IPS DF 4.7 (cell line): ENCODE measurements around the gene CHST13.

ENCODE experiments used
- DNase-seq: peaks from one replicate; pipeline ENCODE4 v3.0.0-alpha.2; 2013; ENCODE audit warnings: low spot score; ENCODE audit errors: extremely low read depth

Gene CHST13

GRCh38 chr3:126488185-126488584, 35.8 kb upstream of the CHST13 start:
- DNase-seq: no peak

- DNase-seq: no peak
These were observed 34.9 kb upstream of the CHST13 start for GRCh38 chr3:126488886-126489569.

GRCh38 chr3:126490619-126491018, 33.3 kb upstream of the CHST13 start:
- no peak for DNase-seq

- no peak for DNase-seq
These were observed 32.5 kb upstream of the CHST13 start for GRCh38 chr3:126491221-126492013.

- DNase-seq: no peak
These were observed 30.9 kb upstream of the CHST13 start for GRCh38 chr3:126493051-126493450.

- no peak for DNase-seq
These were observed 30.2 kb upstream of the CHST13 start for GRCh38 chr3:126493739-126494138.

- DNase-seq: no peak
These were observed 29.6 kb upstream of the CHST13 start for GRCh38 chr3:126494204-126494969.

GRCh38 chr3:126494970-126495230, 29.1 kb upstream of the CHST13 start:
- DNase-seq: no peak

- DNase-seq: no peak
These were observed 28.2 kb upstream of the CHST13 start for GRCh38 chr3:126495786-126496185.

GRCh38 chr3:126496894-126497850, 26.8 kb upstream of the CHST13 start:
- DNase-seq: no peak

- no peak for DNase-seq
These were observed 26.0 kb upstream of the CHST13 start for GRCh38 chr3:126497956-126498355.

GRCh38 chr3:126498461-126498860, 25.5 kb upstream of the CHST13 start:
- no peak for DNase-seq

GRCh38 chr3:126498929-126499328, 25.0 kb upstream of the CHST13 start:
- DNase-seq: no peak

GRCh38 chr3:126499401-126499800, 24.6 kb upstream of the CHST13 start:
- DNase-seq: no peak

- DNase-seq: no peak
These were observed 23.9 kb upstream of the CHST13 start for GRCh38 chr3:126500016-126500415.

GRCh38 chr3:126501054-126501453, 22.9 kb upstream of the CHST13 start:
- no peak for DNase-seq

- DNase-seq: no peak
These were observed 22.2 kb upstream of the CHST13 start for GRCh38 chr3:126501736-126502135.

GRCh38 chr3:126502656-126503055, 21.3 kb upstream of the CHST13 start:
- DNase-seq: no peak

- DNase-seq: no peak
These were observed 20.3 kb upstream of the CHST13 start for GRCh38 chr3:126503701-126504100.

GRCh38 chr3:126507886-126508285, 16.1 kb upstream of the CHST13 start:
- DNase-seq: no peak

GRCh38 chr3:126508564-126508964, 15.4 kb upstream of the CHST13 start:
- DNase-seq: no peak
